Nephron progenitor cell (in vitro differentiated cells): ENCODE results near the gene SNAPC1.

Experiments used
- DNase-seq: peaks from one replicate; pipeline ENCODE4 v3.0.0; 2021
- H3K27ac Mint-ChIP-seq: 2 replicates; pipeline ENCODE4 v1.8.0; 2021; ENCODE audit warnings: mild to moderate bottlenecking, moderate library complexity, mixed read lengths
- H3K27me3 Mint-ChIP-seq: 2 replicates; pipeline ENCODE4 v1.8.0; 2021; ENCODE audit warnings: mild to moderate bottlenecking, low read depth, mixed read lengths; ENCODE audit not compliant: poor library complexity
- H3K36me3 Mint-ChIP-seq: 2 replicates; pipeline ENCODE4 v1.8.0; 2021; ENCODE audit warnings: low read depth, mixed read lengths
- H3K4me1 Mint-ChIP-seq: 2 replicates; pipeline ENCODE4 v1.8.0; 2021; ENCODE audit warnings: mixed read lengths
- H3K4me3 Mint-ChIP-seq: 2 replicates; pipeline ENCODE4 v1.8.0; 2021; ENCODE audit warnings: mild to moderate bottlenecking, moderate library complexity, mixed read lengths
- H3K9me3 Mint-ChIP-seq: 2 replicates; pipeline ENCODE4 v1.8.0; 2021; ENCODE audit warnings: mild to moderate bottlenecking, moderate library complexity, mixed read lengths
- TF ChIP-seq, protein P1 (sequence below): fragments of 200-600 bp; sonication (generic); IDR thresholded peaks from 2 replicates; pipeline ENCODE4 v1.5.0; 2021; ENCODE audit warnings: antibody characterized with exemption

The SNAPC1 gene

DNA sequence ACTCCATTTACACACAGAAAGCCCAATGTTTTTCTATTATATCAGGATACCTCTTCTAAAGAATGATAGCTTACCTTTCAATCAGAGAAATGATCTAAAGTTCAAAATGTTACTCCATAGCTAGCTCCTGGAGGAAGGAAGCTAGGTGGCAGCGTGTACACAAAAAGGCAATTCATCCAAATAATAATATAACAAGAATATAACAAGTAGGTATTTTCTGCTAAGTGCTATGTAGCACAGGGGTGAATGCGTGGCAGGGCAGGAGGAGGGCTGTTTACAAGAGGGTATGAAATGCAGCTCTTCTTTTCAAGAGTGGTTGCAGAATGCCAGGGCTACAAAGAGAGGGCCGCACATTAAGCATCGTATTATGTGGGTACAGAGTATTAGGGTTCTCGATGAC lies 663 bp upstream of the SNAPC1 start:
- Mint-ChIP-seq H3K27me3 (peaks cover 17% of the 10 kb centered on the region), H3K27ac (peak overlapping the region; percentile 96), H3K9me3 (no peaks in the 10 kb centered on the region), H3K36me3 (no peaks in the 10 kb centered on the region), H3K4me1 (peaks cover 51% of the 10 kb centered on the region), H3K4me3 (peak overlapping the region; percentile 99)
- no peak for DNase-seq
- TF ChIP-seq, protein P1, sequence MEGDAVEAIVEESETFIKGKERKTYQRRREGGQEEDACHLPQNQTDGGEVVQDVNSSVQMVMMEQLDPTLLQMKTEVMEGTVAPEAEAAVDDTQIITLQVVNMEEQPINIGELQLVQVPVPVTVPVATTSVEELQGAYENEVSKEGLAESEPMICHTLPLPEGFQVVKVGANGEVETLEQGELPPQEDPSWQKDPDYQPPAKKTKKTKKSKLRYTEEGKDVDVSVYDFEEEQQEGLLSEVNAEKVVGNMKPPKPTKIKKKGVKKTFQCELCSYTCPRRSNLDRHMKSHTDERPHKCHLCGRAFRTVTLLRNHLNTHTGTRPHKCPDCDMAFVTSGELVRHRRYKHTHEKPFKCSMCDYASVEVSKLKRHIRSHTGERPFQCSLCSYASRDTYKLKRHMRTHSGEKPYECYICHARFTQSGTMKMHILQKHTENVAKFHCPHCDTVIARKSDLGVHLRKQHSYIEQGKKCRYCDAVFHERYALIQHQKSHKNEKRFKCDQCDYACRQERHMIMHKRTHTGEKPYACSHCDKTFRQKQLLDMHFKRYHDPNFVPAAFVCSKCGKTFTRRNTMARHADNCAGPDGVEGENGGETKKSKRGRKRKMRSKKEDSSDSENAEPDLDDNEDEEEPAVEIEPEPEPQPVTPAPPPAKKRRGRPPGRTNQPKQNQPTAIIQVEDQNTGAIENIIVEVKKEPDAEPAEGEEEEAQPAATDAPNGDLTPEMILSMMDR, result no peak

DNA sequence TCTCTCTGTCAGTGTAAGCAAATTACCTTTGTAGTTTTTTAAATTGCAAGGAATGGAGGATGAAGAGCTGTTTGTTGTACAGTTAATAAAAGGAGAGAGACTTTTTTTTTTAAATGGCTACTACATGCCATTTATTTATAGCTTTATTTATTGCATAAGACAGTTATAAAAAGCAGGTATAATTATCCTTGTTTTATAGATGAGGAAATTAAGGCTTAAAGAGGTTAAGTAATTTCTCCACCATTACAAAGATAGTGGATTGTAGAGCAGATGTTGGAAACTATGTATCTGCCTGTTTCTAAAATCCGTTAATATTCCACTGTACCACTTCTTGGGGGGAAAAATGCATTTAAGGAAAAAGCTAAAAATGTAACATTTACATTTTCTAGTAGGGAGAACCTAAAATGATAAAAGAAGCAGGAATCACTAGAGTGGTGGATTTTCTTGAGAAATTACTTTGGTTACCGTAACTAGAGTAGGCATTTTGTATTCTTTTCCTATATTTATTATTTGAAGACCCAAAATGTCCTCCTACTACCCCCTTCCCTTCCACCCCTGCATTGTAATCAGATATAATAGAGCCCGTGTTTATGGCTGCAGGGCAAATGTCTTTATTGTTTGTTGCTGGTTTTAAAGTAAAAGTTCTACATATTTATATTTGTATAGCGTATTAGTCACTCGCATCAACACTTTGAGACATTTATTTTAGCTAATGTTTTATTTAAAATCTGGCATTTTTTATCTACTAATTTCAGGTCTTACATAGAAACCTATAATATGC lies 2.3 kb downstream of the SNAPC1 start:
- H3K4me3 Mint-ChIP-seq, result peak overlapping the region; percentile 99
- peaks cover 8% of the 10 kb centered on the region for H3K27me3 Mint-ChIP-seq
- peaks cover 52% of the 10 kb centered on the region for H3K4me1 Mint-ChIP-seq
- no peaks in the 10 kb centered on the region for H3K9me3 Mint-ChIP-seq
- TF ChIP-seq, protein P1, result no peak
- DNase-seq, result no peak
- peaks cover 15% of the 10 kb centered on the region for H3K36me3 Mint-ChIP-seq
- H3K27ac Mint-ChIP-seq, result no peak overlapping the region

DNA sequence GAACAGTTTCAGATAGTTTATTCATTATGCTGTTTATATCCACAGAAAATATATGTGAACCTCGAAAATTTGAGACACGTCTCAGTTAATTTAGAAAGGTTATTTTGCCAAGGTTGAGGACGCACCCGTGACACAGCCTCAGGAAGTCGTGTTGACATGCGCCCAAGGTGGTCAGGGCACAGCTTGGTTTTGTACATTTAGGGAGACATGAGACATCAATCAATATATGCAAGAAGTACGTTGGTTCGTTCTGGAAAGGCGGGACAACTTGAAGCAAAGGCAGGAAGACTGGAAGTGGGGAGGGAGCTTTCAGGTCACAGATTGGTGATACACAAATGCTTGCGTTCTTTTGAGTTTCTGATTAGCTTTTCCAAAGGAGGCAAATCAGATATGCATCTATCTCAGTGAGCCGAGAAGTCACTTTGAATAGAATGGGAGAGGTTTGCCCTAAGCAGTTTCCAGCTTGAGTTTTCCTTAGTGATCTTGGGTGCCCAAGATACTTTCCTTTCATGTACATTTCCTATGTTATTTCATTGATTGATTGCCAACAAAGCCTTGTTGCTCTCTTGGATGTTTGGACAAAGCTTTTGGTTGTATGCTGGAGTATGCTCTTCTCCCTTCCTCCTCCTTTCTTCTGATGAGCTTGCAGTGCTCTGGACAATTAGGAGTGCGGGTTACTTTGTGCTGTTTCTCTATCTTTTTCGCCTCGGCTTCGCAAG lies 3.2 kb downstream of the SNAPC1 start:
- Mint-ChIP-seq H3K4me3 (peak overlapping the region; percentile 99), H3K27me3 (peaks cover 8% of the 10 kb centered on the region), H3K36me3 (peaks cover 23% of the 10 kb centered on the region), H3K27ac (peak overlapping the region; percentile 88), H3K4me1 (peaks cover 52% of the 10 kb centered on the region), H3K9me3 (no peaks in the 10 kb centered on the region)
- TF ChIP-seq, protein P1, result no peak
- no peak for DNase-seq

DNA sequence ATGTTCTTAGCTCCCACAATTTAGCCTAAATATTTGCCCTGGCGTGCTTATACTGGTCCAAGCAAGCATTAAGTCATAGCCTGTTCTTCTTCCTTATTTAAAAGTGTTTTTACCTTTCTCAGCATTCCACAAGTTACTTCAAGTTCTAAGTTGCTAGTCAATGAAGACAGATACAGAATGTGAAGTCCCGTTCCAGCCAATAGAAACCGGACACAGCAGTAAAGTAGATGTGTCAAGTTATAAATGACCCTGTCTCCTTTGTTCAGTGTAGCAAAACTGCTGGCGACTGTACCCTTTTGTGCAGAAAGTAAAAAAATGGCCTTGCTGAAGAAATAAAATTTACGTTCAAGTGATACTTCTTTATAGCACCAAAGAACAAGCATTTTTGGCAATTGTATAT lies 3.9 kb downstream of the SNAPC1 start:
- Mint-ChIP-seq H3K4me3 (peak overlapping the region; percentile 99), H3K27me3 (peaks cover 3% of the 10 kb centered on the region), H3K9me3 (no peaks in the 10 kb centered on the region), H3K36me3 (peaks cover 29% of the 10 kb centered on the region), H3K27ac (peak overlapping the region; percentile 85), H3K4me1 (peaks cover 52% of the 10 kb centered on the region)
- no peak for DNase-seq
- TF ChIP-seq, protein P1, result no peak

- TF ChIP-seq, protein P1, result no peak
- Mint-ChIP-seq H3K27me3 (no peaks in the 10 kb centered on the region), H3K36me3 (peaks cover 47% of the 10 kb centered on the region), H3K4me1 (peaks cover 41% of the 10 kb centered on the region), H3K4me3 (no peak overlapping the region), H3K9me3 (no peaks in the 10 kb centered on the region), H3K27ac (no peak overlapping the region)
- DNase-seq, result no peak
Measured at GRCh38 chr14:61768240-61768639, 6.0 kb downstream of the SNAPC1 start.
